ELF-1 (cell line): ENCODE measurements around the gene PRRT2.

Experiments
- DNase-seq: peaks from one replicate; pipeline ENCODE4 v3.0.0-alpha.2; 2016; ENCODE audit warnings: low read depth, low spot score

PRRT2 gene

DNA sequence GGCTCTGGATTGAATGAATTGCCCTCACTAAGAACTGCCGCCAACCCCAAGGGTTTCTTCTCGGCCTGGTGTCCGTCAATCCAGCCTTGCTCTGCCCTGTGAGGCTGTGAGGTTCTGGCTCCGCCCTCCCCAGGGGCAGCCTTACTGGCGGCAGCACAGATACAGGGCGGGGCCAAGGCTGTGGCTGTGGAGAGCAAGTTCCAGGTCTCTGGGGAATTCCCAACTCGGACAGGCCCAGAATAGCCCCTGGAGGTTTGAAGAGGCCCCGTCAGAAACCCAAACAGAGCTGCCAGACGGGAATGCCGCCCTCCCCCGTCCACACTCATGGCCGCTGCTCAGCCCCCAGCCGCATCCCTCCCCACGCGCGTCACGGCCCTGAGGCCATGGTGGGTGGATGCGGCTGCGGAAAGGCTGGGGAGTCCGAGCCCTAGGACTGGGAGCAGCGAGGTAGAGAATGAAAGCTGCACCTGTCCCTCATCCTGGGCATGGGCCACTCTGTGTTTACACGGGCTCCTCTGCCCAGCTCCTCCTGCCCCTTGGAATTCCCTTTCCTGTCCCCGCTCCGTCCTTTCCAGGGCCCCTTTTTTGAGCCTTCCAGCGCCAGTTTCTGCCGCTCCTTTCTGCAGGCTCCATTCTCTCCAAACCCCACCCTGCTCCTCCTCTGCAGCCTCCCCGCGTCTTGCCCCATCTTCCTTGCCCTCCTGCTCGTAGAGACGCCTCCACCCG is 660 bp upstream of the PRRT2 start:
- peak; percentile 99 for DNase-seq

DNA sequence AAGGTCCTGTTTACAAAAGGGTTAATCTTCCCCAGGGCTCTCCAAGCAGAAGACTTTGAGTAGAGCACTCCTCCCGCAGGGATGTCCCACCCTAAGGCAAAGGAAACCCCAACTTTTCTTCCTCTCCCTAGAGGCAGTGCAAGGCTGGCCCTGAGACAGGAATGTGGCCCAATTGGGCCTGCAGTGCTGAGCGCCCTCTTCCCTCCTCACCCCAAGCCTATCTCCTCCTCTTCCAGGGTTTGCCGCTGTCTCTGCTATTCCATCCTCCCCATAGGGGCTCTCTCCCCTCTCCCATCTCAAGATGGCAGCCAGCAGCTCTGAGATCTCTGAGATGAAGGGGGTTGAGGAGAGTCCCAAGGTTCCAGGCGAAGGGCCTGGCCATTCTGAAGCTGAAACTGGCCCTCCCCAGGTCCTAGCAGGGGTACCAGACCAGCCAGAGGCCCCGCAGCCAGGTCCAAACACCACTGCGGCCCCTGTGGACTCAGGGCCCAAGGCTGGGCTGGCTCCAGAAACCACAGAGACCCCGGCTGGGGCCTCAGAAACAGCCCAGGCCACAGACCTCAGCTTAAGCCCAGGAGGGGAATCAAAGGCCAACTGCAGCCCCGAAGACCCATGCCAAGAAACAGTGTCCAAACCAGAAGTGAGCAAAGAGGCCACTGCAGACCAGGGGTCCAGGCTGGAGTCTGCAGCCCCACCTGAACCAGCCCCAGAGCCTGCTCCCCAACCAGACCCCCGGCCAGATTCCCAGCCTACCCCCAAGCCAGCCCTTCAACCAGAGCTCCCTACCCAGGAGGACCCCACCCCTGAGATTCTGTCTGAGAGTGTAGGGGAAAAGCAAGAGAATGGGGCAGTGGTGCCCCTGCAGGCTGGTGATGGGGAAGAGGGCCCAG is 1.0 kb downstream of the PRRT2 start:
- no peak for DNase-seq

DNA sequence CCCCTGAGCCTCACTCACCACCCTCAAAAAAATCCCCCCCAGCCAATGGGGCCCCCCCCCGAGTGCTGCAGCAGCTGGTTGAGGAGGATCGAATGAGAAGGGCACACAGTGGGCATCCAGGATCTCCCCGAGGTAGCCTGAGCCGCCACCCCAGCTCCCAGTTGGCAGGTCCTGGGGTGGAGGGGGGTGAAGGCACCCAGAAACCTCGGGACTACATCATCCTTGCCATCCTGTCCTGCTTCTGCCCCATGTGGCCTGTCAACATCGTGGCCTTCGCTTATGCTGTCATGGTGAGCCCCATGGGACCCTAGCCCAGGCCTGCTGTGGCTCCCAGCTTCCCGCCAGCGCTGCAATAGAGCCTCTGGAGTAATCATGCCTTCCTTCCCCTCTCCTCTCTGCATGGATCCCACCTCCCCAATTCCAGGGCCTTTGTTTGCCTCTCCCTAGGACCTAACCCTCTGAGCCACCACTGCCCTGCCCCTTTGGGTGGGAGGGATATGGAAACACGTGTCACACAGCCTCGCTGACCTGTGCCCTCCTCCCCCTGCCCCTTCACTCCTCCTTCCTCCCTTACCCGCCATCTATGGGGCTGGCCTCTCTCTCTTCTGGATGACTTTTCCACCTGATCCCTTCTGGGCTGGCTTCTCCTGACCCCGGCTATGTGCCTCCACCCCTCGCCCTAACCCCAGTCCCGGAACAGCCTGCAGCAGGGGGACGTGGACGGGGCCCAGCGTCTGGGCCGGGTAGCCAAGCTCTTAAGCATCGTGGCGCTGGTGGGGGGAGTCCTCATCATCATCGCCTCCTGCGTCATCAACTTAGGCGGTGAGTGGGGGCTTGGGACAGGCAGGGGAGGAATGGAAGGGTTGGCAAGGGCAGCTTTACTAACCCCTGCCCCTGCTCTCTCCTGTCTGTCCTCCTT is 1.9 kb downstream of the PRRT2 start:
- no peak for DNase-seq

DNA sequence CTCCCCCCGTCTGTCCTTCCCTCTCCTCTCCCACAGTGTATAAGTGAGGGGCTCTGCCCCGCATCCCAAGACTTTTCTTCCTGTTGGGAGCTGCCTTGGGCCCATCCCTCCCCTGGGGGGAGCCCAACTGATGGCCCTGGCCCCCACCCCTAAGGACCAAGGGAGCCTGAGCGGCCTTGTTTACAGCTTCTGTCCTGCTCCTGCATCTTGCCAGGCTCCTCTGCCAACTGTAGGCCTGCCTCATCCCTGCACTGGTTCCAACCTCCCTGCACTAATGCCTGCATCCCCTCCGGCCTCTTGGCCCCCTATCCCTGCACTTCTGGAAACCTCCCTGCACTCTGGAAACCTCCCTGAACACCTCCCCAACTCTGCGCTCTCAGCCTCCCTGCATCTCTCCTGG is 2.6 kb downstream of the PRRT2 start:
- DNase-seq: no peak

DNA sequence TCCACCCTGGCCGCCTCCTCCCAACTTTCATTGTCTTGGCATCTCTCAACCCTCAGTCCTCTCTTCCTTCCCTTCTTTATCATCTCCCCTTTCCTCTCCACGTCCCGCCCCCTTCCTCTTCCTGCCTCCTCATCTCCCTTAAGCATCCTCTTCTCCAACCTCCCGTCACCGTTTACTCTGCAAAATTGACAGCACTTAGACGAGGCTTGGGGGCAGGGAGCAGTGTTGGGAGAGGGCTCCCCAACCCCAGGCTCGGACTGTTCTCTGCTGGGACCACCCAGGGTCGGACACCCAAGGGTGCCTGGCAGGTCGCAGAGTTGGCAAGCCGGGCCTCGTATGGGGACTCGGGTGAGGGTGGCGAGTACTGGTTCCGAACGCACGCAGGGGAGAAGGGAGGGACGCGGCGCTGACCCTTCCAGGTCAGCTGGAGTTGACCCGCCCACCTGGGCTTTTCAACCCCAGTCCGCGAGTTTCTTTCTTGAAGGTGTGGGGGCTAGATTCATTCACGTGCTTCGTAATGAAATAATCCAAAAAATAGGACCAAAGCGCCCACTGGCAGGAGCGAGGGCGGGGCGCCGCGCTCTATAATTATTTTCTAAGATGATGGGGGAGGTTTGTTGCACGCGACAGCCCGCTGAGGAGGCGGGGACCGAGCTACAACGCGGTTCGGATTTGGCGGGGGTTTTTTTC is 3.2 kb downstream of the PRRT2 start:
- peak; percentile 55 for DNase-seq

DNA sequence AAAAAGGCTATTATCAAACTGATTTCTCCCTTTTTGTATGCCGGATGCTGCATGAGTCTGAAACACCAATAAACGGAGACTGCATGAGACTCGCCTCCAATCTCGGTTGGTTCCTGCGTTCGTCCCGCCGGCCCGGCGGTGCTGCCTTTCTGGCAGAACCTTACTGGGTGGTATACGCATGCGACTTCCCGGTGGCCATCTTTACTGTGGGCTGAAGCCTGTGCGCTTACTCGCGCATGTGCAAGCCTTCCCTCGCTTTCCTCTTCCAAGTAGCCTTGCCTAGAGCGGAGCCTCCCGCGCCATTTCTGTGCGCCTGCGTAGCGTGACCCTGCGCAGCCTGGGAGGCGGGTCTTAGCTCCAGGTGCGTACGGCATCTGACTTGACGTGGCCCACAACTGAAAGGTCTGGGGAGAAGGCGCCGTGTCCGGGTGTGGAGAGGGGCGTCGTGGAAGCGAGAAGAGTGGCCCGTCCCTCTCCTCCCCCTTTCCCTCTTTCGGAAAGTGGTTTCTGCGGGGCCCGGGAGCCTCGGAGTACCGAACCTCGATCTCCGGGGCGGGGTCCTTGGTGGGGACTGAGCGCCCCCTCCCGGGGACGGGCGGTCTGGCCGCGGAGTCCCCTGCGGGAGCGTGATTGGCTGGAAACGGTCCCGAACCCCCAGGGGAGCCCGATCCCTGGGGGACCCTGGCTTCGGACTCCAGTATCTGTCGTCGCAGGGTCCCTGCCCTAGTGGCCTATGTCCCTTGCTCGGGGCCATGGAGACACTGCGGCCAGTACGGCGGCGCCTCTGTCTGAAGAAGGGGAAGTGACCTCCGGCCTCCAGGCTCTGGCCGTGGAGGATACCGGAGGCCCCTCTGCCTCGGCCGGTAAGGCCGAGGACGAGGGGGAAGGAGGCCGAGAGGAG is 4.0 kb downstream of the PRRT2 start, which contains the start of gene PAGR1:
Gene PAGR1, plus strand, starts transcription at position 360 of the 901 bp plus-strand sequence. Its CDS starts 374 bp downstream, at position 734.
- DNase-seq: peak; percentile 99

DNA sequence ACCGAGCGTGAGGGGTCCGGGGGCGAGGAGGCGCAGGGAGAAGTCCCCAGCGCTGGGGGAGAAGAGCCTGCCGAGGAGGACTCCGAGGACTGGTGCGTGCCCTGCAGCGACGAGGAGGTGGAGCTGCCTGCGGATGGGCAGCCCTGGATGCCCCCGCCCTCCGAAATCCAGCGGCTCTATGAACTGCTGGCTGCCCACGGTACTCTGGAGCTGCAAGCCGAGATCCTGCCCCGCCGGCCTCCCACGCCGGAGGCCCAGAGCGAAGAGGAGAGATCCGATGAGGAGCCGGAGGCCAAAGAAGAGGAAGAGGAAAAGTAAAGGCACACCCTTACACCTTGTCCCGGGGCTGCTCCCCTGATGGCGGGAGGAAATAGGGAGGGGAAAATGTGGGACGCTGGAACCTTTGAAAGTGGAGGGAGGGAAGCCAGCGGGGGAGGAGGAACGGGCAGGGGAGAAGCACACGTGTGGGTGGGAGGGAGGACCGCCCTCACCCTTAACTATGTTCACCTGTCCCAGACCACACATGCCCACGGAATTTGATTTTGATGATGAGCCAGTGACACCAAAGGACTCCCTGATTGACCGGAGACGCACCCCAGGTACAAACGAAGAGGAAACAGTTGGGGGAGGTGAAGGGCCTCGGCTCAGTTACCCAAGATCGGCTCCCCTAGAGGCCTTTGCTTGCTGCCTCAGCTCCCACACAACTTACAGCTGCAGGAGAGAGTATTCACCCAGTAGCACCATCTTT is 4.9 kb downstream of the PRRT2 start:
- DNase-seq: peak; percentile 74

DNA sequence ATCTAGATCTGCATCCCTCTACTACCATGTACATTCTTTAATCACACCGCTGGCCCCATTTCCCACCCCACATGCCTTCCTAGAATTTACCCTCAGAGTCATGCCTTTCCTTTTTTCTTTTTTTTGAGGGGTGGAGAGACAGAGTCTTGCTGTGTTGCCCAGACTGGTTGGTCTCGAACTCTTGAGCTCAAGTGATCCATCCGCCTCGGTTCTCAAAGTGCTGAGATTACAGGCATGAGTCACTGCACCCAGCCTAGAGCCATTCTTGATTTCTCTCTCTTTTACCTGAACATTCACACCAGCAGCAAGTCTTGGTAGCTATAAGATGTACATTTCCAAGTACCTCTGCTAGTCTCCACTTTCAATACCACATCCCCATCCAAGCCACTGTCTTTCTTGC is 6.1 kb downstream of the PRRT2 start:
- DNase-seq: no peak

DNA sequence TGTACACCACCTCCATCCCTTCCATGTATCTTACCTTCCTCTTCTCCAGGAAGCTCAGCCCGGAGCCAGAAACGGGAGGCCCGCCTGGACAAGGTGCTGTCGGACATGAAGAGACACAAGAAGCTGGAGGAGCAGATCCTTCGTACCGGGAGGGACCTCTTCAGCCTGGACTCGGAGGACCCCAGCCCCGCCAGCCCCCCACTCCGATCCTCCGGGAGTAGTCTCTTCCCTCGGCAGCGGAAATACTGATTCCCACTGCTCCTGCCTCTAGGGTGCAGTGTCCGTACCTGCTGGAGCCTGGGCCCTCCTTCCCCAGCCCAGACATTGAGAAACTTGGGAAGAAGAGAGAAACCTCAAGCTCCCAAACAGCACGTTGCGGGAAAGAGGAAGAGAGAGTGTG is 7.5 kb downstream of the PRRT2 start:
- no peak for DNase-seq

DNA sequence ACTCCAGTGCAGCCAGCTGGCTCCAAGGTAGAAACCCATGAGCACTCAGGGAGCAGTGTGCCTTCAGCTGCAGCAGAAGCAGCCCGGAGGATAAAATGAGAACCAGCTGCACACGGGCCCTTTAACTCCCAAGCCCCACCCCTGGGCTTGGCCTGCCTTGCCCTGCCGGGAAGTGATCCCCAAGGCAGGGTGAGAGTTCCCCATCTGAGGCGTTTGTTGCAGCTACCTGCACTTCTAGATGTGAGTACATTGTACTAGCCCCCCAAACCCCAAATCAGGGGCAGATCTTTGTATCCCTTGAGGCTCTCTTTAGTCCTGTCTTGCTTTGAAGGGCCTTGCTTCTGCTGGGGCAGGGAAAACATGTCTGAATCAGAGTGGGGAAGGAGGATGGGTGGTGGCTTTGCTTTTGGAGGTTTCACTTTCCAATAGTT is 8.3 kb downstream of the PRRT2 start, which contains the start of gene MVP:
Gene MVP, plus strand, starts transcription at position 192 of the 431 bp plus-strand sequence. CDS start 10,088 bp downstream, outside the sequence.
- no peak for DNase-seq

DNA sequence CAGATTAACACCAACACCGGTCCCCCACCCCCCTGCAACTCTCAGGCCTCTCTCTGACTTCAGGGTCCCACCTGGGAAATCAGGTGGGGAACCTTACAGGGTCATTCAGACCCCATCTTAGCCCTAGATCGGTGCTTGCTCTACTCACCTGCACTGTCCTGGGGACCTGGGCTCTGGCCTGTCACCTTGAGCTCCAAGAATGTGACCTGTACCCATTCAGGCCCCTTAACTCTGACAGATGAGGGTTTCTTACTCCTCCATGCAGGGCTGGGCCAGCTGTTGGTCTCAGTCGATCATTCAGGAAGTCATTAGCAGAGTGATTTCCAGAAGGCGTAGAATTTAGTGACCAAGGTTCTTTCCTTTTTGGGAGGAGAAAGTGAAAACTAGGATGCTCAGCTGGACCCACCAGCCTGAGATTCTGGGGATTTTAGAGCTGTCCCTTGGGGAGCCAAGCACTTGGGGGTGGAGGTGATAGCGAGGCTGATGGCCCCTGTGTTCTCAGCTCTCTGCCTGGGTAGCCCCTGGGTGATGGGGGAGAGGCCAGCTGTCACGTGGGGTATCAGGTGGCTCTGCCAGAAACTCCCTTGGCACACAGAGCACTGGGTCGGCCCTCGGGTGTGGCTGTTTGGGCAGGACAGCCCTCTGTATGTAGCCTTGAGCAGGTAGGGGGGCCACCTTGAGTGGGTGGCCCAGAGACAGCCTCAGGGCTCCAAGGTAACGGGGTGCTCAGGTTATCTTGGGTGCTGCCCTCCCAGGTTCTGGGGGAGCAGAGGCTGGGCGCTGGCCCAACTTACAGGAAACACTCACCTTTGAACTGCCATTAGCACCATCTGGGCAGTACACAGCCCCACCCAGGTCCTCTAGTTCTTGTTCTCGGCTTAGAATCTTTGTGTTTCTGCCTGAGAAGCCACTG is 9.0 kb downstream of the PRRT2 start:
- DNase-seq: no peak

DNA sequence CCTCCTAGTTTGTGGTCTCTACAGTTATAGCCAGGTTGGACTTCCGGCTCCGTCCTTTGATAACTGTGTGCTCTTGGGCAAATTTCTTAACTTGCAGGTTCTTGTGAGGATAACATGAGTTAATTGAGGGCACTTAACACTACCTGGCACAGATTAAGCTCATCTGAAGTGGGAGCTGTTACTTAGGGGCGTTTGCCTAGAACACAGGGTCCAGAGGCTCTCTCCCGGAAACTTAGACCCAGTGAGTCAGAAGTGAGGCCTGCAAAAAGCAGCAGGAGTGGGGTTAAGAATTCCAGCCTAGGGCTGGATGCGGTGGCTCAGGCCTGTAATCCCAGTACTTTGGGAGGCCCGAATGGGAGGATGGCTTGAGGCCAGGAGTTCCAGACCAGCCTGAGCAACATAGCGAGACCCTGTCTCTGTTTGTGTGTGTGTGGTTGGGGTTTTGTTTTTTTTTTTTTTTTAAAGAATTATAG is 9.7 kb downstream of the PRRT2 start:
- DNase-seq: peak; percentile 79

DNA sequence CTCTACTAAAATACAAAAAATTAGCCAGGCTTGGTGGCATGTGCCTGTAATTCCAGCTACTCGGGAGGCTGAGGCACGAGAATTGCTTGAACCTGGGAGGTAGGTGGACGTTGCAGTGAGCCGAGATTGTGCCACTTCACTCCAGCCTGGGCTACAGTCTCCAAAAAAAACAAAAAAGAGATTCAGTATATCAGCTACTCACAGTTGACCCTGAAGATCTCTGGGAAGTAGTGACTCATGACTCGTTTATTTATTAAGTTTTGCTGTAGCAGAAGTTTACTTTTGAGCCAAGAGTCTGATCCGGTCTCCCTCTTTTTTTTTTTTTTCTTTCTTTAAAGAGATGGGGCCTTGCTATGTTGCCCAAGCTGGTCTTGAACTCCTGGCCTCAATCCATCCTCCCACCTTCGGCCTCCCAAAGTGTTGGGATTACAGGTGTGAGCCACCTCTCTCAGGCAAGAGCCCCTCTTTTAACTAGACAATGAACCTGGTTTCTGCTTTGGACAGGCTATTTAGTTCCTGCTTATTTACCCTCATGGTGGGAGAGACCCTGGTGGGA is 12.7 kb downstream of the PRRT2 start:
- DNase-seq: no peak

DNA sequence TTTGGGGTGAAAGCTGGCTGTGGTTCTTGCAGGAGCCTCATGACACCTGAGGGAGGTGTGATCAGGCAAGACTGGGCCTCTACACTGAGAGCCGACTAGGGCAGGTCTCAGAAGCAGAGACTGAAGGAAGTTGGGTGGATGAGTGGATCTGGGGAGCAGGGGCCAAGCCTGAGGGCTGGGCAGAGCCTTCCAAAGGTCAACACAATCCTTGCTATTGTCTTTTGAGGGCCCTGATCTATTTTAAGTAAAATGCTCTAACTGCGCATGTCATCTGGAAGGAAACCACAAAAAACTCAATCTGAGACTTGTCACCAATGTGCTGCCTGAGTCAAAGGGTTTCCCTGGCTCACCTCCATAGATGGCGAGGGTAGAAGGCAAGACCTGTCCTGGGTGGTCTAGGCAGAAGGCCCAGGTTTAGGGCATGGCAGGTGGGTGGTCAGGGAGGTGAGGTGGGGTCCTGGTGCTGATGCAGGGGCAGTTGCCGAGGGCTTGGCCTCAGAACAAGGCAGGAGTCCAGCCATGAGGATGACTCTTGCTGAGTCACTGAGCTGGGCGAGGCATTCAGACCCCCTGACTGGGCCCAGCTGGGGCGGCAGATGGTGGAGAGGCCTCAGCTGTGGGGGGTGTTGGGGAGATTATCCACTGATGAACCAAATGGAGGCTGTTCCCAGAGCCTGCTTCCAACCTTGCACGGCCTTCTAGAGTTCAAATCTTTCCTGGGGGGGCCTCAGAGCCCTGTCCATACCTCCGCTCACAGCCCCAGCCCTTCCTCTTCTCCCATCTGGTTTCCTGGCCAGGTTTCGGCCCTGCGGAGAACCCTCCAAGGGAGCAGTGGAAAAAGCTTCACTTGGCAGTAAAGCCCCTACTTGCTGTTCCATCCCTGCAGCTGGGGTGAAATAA is 13.4 kb downstream of the PRRT2 start:
- DNase-seq: no peak

DNA sequence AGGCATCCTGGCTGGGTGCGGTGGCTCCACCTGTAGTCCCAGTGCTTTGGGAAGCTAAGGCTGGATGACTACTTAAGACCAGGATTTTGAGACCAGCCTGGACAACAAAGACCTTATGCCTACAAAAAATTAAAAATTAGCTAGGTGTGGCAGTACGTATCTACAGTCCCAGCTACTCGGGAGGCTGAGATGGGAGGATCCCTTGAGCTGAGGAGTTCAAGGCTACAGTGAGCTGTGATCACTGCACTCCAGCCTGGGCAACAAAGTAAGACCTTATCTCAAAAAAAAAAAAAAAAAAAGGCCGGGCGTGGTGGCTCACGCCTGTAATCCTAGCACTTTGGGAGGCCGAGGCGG is 14.3 kb downstream of the PRRT2 start:
- no peak for DNase-seq

DNA sequence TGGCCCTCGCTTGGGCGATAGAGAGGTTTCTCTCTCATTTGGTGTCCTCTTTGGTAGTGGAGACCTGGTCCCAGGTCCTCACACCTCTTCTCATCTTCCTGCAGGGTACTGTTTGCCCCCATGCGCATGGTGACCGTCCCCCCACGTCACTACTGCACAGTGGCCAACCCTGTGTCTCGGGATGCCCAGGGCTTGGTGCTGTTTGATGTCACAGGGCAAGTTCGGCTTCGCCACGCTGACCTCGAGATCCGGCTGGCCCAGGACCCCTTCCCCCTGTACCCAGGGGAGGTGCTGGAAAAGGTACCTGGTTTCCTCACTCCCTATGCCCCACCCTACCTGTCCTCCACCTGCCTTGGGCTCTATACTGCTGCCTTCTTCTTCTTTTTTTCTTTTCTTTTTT is 18.8 kb downstream of the PRRT2 start:
- no peak for DNase-seq

DNA sequence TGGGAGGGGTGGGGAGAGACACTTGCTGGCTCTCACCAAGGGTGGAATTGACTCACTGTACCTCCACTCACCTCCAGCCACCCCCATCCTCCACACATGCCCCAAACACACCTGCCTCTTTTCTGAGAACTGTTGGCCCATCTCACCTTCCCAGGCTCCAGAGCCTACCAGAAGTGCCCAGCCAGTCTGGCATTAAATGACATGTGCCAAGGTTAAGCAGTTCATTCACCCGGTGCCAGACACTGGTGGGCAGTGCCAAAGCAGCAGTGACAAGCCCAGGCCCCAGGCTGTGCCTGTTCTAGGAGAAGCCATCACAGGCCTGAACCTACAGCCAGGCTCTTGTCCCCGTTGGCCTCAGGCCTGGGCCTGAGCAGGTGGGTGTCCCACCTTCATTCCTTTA is 19.5 kb downstream of the PRRT2 start:
- no peak for DNase-seq
